H9 (cell line): ENCODE data around the gene PKN3. TPM values are rescaled to one million over a fixed set of nuclear protein-coding genes. Genes with fewer than 3 reads are reported as not detected.

Experiments used
- DNase-seq: peaks from one replicate; pipeline ENCODE4 v3.0.0-alpha.2; 2017
- H2AFZ ChIP-seq: one replicate; pipeline ENCODE4 v1.6.1; 2013; ENCODE audit warnings: mild to moderate bottlenecking, low read length, control low read depth, moderate library complexity
- H2AK5ac ChIP-seq: 2 replicates; pipeline ENCODE4 v1.6.1; 2013; ENCODE audit warnings: low read length, control low read depth, mixed read lengths; ENCODE audit not compliant: insufficient read length
- H2BK120ac ChIP-seq: one replicate; pipeline ENCODE4 v1.6.1; 2013; ENCODE audit warnings: low read depth, mild to moderate bottlenecking, low read length, control low read depth, inconsistent platforms; ENCODE audit not compliant: poor library complexity, severe bottlenecking
- H2BK12ac ChIP-seq: 2 replicates; pipeline ENCODE4 v1.6.1; 2013; ENCODE audit warnings: low read length, control low read depth, mixed read lengths, low read depth; ENCODE audit not compliant: insufficient read length
- H2BK15ac ChIP-seq: 2 replicates; pipeline ENCODE4 v1.6.1; 2013; ENCODE audit warnings: low read depth, low read length, control low read depth
- H2BK20ac ChIP-seq: one replicate; pipeline ENCODE4 v1.6.1; 2013; ENCODE audit warnings: low read depth, mild to moderate bottlenecking, low read length, control low read depth, inconsistent platforms; ENCODE audit not compliant: poor library complexity, severe bottlenecking
- H2BK5ac ChIP-seq: 2 replicates; pipeline ENCODE4 v1.6.1; 2013; ENCODE audit warnings: low read length, control low read depth, mixed read lengths; ENCODE audit not compliant: insufficient read length
- H3K14ac ChIP-seq: 2 replicates; pipeline ENCODE4 v1.6.1; 2013; ENCODE audit warnings: low read length, control low read depth; ENCODE audit not compliant: insufficient read depth
- H3K18ac ChIP-seq: 2 replicates; pipeline ENCODE4 v1.6.1; 2013; ENCODE audit warnings: low read depth, mild to moderate bottlenecking, mixed read lengths, low read length, control low read depth; ENCODE audit not compliant: insufficient read length
- H3K23ac ChIP-seq: 2 replicates; pipeline ENCODE4 v1.6.1; 2013; ENCODE audit warnings: low read length, control low read depth, mixed read lengths, low read depth; ENCODE audit not compliant: insufficient read length
- H3K23me2 ChIP-seq: 2 replicates; pipeline ENCODE4 v1.6.1; 2013; ENCODE audit warnings: low read depth, mild to moderate bottlenecking, mixed read lengths, low read length, control low read depth; ENCODE audit not compliant: insufficient read length, poor library complexity, severe bottlenecking
- H3K27ac ChIP-seq: 2 replicates; pipeline ENCODE4 v1.5.1; 2013; ENCODE audit warnings: low read length, control low read depth, mixed read lengths, low read depth; ENCODE audit not compliant: insufficient read length
- H3K27me3 ChIP-seq: 2 replicates; pipeline ENCODE4 v1.6.1; 2013; ENCODE audit warnings: low read length, control low read depth, inconsistent platforms; ENCODE audit not compliant: insufficient read depth
- H3K4ac ChIP-seq: 2 replicates; pipeline ENCODE4 v1.6.1; 2013; ENCODE audit warnings: low read depth, mild to moderate bottlenecking, control low read depth, inconsistent platforms, low read length, moderate library complexity
- H3K4me1 ChIP-seq: 2 replicates; pipeline ENCODE4 v1.6.1; 2013; ENCODE audit warnings: low read length, control low read depth, inconsistent platforms; ENCODE audit not compliant: insufficient read depth
- H3K4me2 ChIP-seq: 2 replicates; pipeline ENCODE4 v1.6.1; 2013; ENCODE audit warnings: low read length, control low read depth, mixed read lengths; ENCODE audit not compliant: insufficient read length, insufficient read depth
- H3K56ac ChIP-seq: 2 replicates; pipeline ENCODE4 v1.6.1; 2013; ENCODE audit warnings: low read depth, mild to moderate bottlenecking, mixed read lengths, low read length, control low read depth; ENCODE audit not compliant: insufficient read length
- H3K79me1 ChIP-seq: 2 replicates; pipeline ENCODE4 v1.6.1; 2013; ENCODE audit warnings: low read depth, mild to moderate bottlenecking, moderate library complexity, low read length, control low read depth, inconsistent platforms; ENCODE audit not compliant: insufficient read depth, poor library complexity, severe bottlenecking
- H3K79me2 ChIP-seq: 2 replicates; pipeline ENCODE4 v1.6.1; 2013; ENCODE audit warnings: low read length, control low read depth, inconsistent platforms; ENCODE audit not compliant: insufficient read depth
- H3K9ac ChIP-seq: 2 replicates; pipeline ENCODE4 v1.6.1; 2013; ENCODE audit warnings: low read length, control low read depth, mixed read lengths; ENCODE audit not compliant: insufficient read length; ENCODE audit errors: extremely low read depth
- H3K9me3 ChIP-seq: one replicate; pipeline ENCODE4 v1.6.1; 2013; ENCODE audit warnings: low read depth, low read length, inconsistent platforms; ENCODE audit not compliant: control insufficient read depth
- H3T11ph ChIP-seq: one replicate; pipeline ENCODE4 v1.6.1; 2013; ENCODE audit warnings: mild to moderate bottlenecking, low read length, control low read depth, inconsistent platforms
- H4K20me1 ChIP-seq: one replicate; pipeline ENCODE4 v1.6.1; 2013; ENCODE audit not compliant: control insufficient read depth, insufficient read length, insufficient read depth
- H4K5ac ChIP-seq: 2 replicates; pipeline ENCODE4 v1.6.1; 2013; ENCODE audit warnings: low read depth, mild to moderate bottlenecking, mixed read lengths, low read length, control low read depth; ENCODE audit not compliant: insufficient read length
- H4K8ac ChIP-seq: replicated peaks from 2 replicates; pipeline ENCODE4 v1.6.1; 2013; ENCODE audit warnings: low read length, control low read depth, mixed read lengths, low read depth; ENCODE audit not compliant: insufficient read length
- H4K91ac ChIP-seq: 2 replicates; pipeline ENCODE4 v1.6.1; 2013; ENCODE audit warnings: low read depth, mild to moderate bottlenecking, moderate library complexity, mixed read lengths, low read length, control low read depth; ENCODE audit not compliant: insufficient read length
- H3K27ac Mint-ChIP-seq, 3 experiments: 2 replicates in 2 of 3; 3 replicates in 1 of 3; pipeline ENCODE4 v1.8.0; 2020 to 2021; ENCODE audit warnings: mixed read lengths in 3 of 3, mild to moderate bottlenecking in 1 of 3, moderate library complexity in 1 of 3
- H3K27me3 Mint-ChIP-seq: 2 replicates; pipeline ENCODE4 v1.8.0; 2021; ENCODE audit warnings: low read depth, mild to moderate bottlenecking, moderate library complexity, mixed read lengths
- H3K36me3 Mint-ChIP-seq, 3 experiments: 2 replicates in 2 of 3; 3 replicates in 1 of 3; pipeline ENCODE4 v1.8.0; 2020 to 2021; ENCODE audit warnings: low read depth in 3 of 3, mixed read lengths in 3 of 3; ENCODE audit not compliant: insufficient read depth in 1 of 3
- H3K4me1 Mint-ChIP-seq, 2 experiments: 2 replicates each; pipeline ENCODE4 v1.8.0; 2020; ENCODE audit warnings: mixed read lengths in 2 of 2
- H3K4me3 Mint-ChIP-seq, 2 experiments: 2 replicates in 1 of 2; 3 replicates in 1 of 2; pipeline ENCODE4 v1.8.0; 2020 to 2021; ENCODE audit warnings: mild to moderate bottlenecking in 2 of 2, mixed read lengths in 2 of 2, moderate library complexity in 1 of 2
- H3K9me3 Mint-ChIP-seq, 2 experiments: 2 replicates in 1 of 2; 3 replicates in 1 of 2; pipeline ENCODE4 v1.8.0; 2020; ENCODE audit warnings: mild to moderate bottlenecking in 2 of 2, mixed read lengths in 2 of 2, moderate library complexity in 1 of 2
- CTCF ChIP-seq: fragments of 200-600 bp; sonication (generic); conservative IDR thresholded peaks from 3 replicates; pipeline ENCODE4 v1.8.0; 2021; ENCODE audit warnings: antibody characterized with exemption, mild to moderate bottlenecking
- WGBS: extraction: QIAGEN DNeasy Blood & Tissue Kit; methylation state at CpG from one replicate; pipeline ENCODE4 v1.1.7; 2013; ENCODE audit warnings: missing lambda C conversion rate, low lambda C conversion rate, mixed read lengths; ENCODE audit not compliant: insufficient read length; ENCODE audit errors: extremely low coverage; 5-methylcytosine and 5-hydroxymethylcytosine counted together
- total RNA-seq: library from RNA; stranded (reverse); gene quantifications from 2 replicates; pipeline ENCODE4 v1.2.1, GENCODE V29; 2021

PKN3 gene
- total RNA-seq, 1 experiment from 2014 or later, result 25.0 TPM

- no peaks in the 10 kb centered on the region for H3K79me2 ChIP-seq
- H2AK5ac ChIP-seq, result no peak overlapping the region
- WGBS, result no CpG with 5 or more reads among the region's 31 CpGs
- H3K4me2 ChIP-seq, result peak overlapping the region; percentile 54
- Mint-ChIP-seq H3K9me3 (peaks cover 2% of the 10 kb centered on the region in 2 experiments; a peak in 1 of 5 replicates), H3K27ac (no peak overlapping the region), H3K27me3 (peaks cover 2% of the 10 kb centered on the region; the same call in 1 of the 2 replicates), H3K4me3 (peak overlapping the region; percentile 85 to 88), H3K4me1 (peaks cover 2 to 7% of the 10 kb centered on the region in 2 experiments; a peak in 3 of 4 replicates), H3K36me3 (peaks cover 0 to 3% (median 0%) of the 10 kb centered on the region in 3 experiments; a peak in 2 of 7 replicates)
- H2AFZ ChIP-seq, result no peak overlapping the region
- no peak overlapping the region for H2BK5ac ChIP-seq
- no peak overlapping the region for H2BK20ac ChIP-seq
- no peak overlapping the region for H3K23ac ChIP-seq
- H4K8ac ChIP-seq, result no peak overlapping the region
- H4K5ac ChIP-seq, result no peak overlapping the region
- H3K27me3 ChIP-seq, result no peaks in the 10 kb centered on the region
- H3K9ac ChIP-seq, result peak overlapping the region; percentile 20
- H3K79me1 ChIP-seq, result no peaks in the 10 kb centered on the region
- no peak for TF ChIP-seq CTCF
- no peaks in the 10 kb centered on the region for H4K20me1 ChIP-seq
- no peaks in the 10 kb centered on the region for H3K4me1 ChIP-seq
- H4K91ac ChIP-seq, result no peak overlapping the region
- H3K4ac ChIP-seq, result no peak overlapping the region
- peak; percentile 28 for DNase-seq
- peaks cover 7% of the 10 kb centered on the region for H3K23me2 ChIP-seq
- no peak overlapping the region for H3T11ph ChIP-seq
- H3K56ac ChIP-seq, result no peak overlapping the region
- H2BK15ac ChIP-seq, result no peak overlapping the region
- no peak overlapping the region for H2BK12ac ChIP-seq
- no peak overlapping the region for H2BK120ac ChIP-seq
- H3K9me3 ChIP-seq, result no peaks in the 10 kb centered on the region
- H3K18ac ChIP-seq, result no peak overlapping the region
- no peak overlapping the region for H3K27ac ChIP-seq
- no peak overlapping the region for H3K14ac ChIP-seq
Observed at GRCh38 chr9:128703616-128704355, 1.5 kb downstream of the PKN3 start.
